Stomach (tissue), 9 donors: ENCODE data around the gene GPT2. TPM values are rescaled to one million over a fixed set of nuclear protein-coding genes. Genes with fewer than 3 reads are reported as not detected.
A peak's percentile ranks its signal among the peaks of the same experiment; 100 is the strongest.

Source experiments
- DNase-seq, 2 donors: peaks; one replicate each; pipeline versions ENCODE4 v3.0.0 to v3.0.0-alpha.2; 2013 to 2019
- H3K27ac ChIP-seq, 5 donors: fragments of 200-600 bp in 4 of 5; sonication (generic) in 4 of 5; one replicate each; pipeline ENCODE4 v1.5.1; 2013 to 2019; ENCODE audit warnings: mild to moderate bottlenecking in 1 of 5, moderate library complexity in 1 of 5
- H3K27me3 ChIP-seq, 3 donors: fragments of 200-600 bp; sonication (generic); one replicate each; pipeline ENCODE4 v1.5.1; 2017 to 2019; ENCODE audit warnings: mixed run types in 1 of 3
- H3K36me3 ChIP-seq, 4 donors: fragments of 200-600 bp; sonication (generic); 1 replicate in 3 of 4; 2 replicates in 1 of 4; pipeline ENCODE4 v1.5.1; 2016 to 2019
- H3K4me1 ChIP-seq, 4 donors: fragments of 200-600 bp; sonication (generic); one replicate each; pipeline ENCODE4 v1.5.1; 2016 to 2019
- H3K4me3 ChIP-seq, 4 donors: fragments of 200-600 bp; sonication (generic) in 3 of 4; one replicate each; pipeline ENCODE4 v1.5.1; 2016 to 2019; ENCODE audit warnings: mild to moderate bottlenecking in 1 of 4
- H3K9me3 ChIP-seq, 4 donors: fragments of 200-600 bp; sonication (generic); one replicate each; pipeline ENCODE4 v1.5.1; 2016 to 2019
- CTCF ChIP-seq, 7 experiments: fragments of 450-650 bp in 4 of 7; fragments of 200-600 bp in 3 of 7; sonication (generic) in 3 of 7; IDR thresholded peaks; one replicate each; pipeline ENCODE4 v1.5.1; 2016 to 2019; ENCODE audit warnings: antibody characterized with exemption in 7 of 7, control low read depth in 2 of 7, mild to moderate bottlenecking in 1 of 7
- EP300 ChIP-seq: sonication (generic); formaldehyde crosslinking; IDR thresholded peaks from one replicate; pipeline ENCODE4 v1.6.1; 2017; ENCODE audit warnings: antibody characterized with exemption
- POLR2A ChIP-seq, 4 donors: fragments of 450-650 bp; IDR thresholded peaks; one replicate each; pipeline ENCODE4 v1.6.1; 2016; ENCODE audit warnings: antibody characterized with exemption in 4 of 4, control low read depth in 2 of 4, mild to moderate bottlenecking in 1 of 4, moderate library complexity in 1 of 4
- POLR2AphosphoS5 ChIP-seq, 3 donors: sonication (generic); formaldehyde crosslinking; IDR thresholded peaks; one replicate each; pipeline ENCODE4 v1.6.1; 2016; ENCODE audit warnings: antibody characterized with exemption in 3 of 3
- WGBS, 5 donors: extraction: QIAGEN DNeasy Blood & Tissue Kit in 3 of 5; methylation state at CpG; one replicate each; pipeline versions ENCODE4 v1.1.5 to v1.1.7; 2013 to 2018; 5-methylcytosine and 5-hydroxymethylcytosine counted together
- intact Hi-C: fragments of 100-400 bp; cut with DNase I; formaldehyde crosslinking; loops from one replicate; pipeline ENCODE4 v1.15.1; 2023; ENCODE audit warnings: low total_unique reads
- polyA plus RNA-seq, 3 donors: library from polyadenylated mRNA; stranded (reverse); fragments of 200-250 nt; gene quantifications; one replicate each; pipeline ENCODE4 v1.2.3, GENCODE V29; 2013
- total RNA-seq, 5 donors: library from RNA; depleted of rRNA; stranded (reverse); fragments of >200 nt; gene quantifications; one replicate each; pipeline versions ENCODE4 v1.1.0 to v1.2.3, GENCODE V29; 2014 to 2016
- donor health status: healthy with polysubstance abuse.
- donor health status: Bipolar disorder and iron deficiency.
- donor health status: healthy.

The GPT2 gene
- total and polyA plus RNA-seq, 8 donors = 29.2 to 167 (median 60.9) TPM

GRCh38 chr16:46848768-46849764, 35.1 kb upstream of the GPT2 start:
- no peaks in the 10 kb centered on the region for H3K36me3 ChIP-seq
- peaks cover 0 to 15% (median 8%) of the 10 kb centered on the region in 4 donors for H3K4me1 ChIP-seq
- no peak overlapping the region for H3K27ac ChIP-seq
- WGBS, 5 donors = 80 to 88% (median 82%) methylated on average over 5 of the region's 5 CpGs
- no peak for TF ChIP-seq POLR2AphosphoS5 (IDR thresholded peaks at IDR 0.05)
- no peak for TF ChIP-seq CTCF (IDR thresholded peaks at IDR 0.05)
- TF ChIP-seq EP300 = no peak
- no peak for TF ChIP-seq POLR2A (IDR thresholded peaks at IDR 0.05)
- H3K9me3 ChIP-seq = no peaks in the 10 kb centered on the region
- intact Hi-C loops = no loop called here
- no peak for DNase-seq
- H3K4me3 ChIP-seq = no peak overlapping the region
- peaks cover 0 to 14% (median 2%) of the 10 kb centered on the region in 3 donors for H3K27me3 ChIP-seq

GRCh38 chr16:46850619-46851555, 33.3 kb upstream of the GPT2 start:
- DNase-seq = no peak
- H3K9me3 ChIP-seq = no peaks in the 10 kb centered on the region
- H3K4me1 ChIP-seq = peaks cover 5 to 21% (median 14%) of the 10 kb centered on the region in 4 donors
- intact Hi-C loops = loop anchor here (5.0 kb wide), 1 partner anchor 56 kb away; no protein-coding TSS in a partner anchor
- no peak overlapping the region for H3K27ac ChIP-seq
- TF ChIP-seq POLR2AphosphoS5 (IDR thresholded peaks at IDR 0.05) (peak in 2 of 3 donors; percentile 16 to 33), EP300 (no peak)
- H3K36me3 ChIP-seq = no peaks in the 10 kb centered on the region
- no peaks in the 10 kb centered on the region for H3K27me3 ChIP-seq
- no peak overlapping the region for H3K4me3 ChIP-seq
- 67 to 78% (median 73%) methylated on average over 5 of the region's 5 CpGs for WGBS, 5 donors

- intact Hi-C loops = loop anchor here (5.0 kb wide), 1 partner anchor 55 kb away; no protein-coding TSS in a partner anchor
- no peaks in the 10 kb centered on the region for H3K9me3 ChIP-seq
- peaks cover 5 to 30% (median 18%) of the 10 kb centered on the region in 4 donors for H3K4me1 ChIP-seq
- no peak for DNase-seq
- H3K27me3 ChIP-seq = no peaks in the 10 kb centered on the region
- no peak overlapping the region for H3K27ac ChIP-seq
- no peak for TF ChIP-seq CTCF (IDR thresholded peaks at IDR 0.05)
- no peak for TF ChIP-seq POLR2AphosphoS5 (IDR thresholded peaks at IDR 0.05)
- no peak for TF ChIP-seq POLR2A (IDR thresholded peaks at IDR 0.05)
- TF ChIP-seq EP300 = no peak
- no peak overlapping the region for H3K4me3 ChIP-seq
- no peaks in the 10 kb centered on the region for H3K36me3 ChIP-seq
- WGBS, 5 donors = 57 to 69% (median 61%) methylated on average over 3 of the region's 3 CpGs
Observed at GRCh38 chr16:46852130-46852529, 32.0 kb upstream of the GPT2 start.

GRCh38 chr16:46853713-46854443, 30.3 kb upstream of the GPT2 start:
- H3K27me3 ChIP-seq = no peaks in the 10 kb centered on the region
- 20 to 29% (median 24%) methylated on average over 5 of the region's 5 CpGs for WGBS, 5 donors
- DNase-seq = peak; percentile 87 to 93
- H3K27ac ChIP-seq = peak overlapping the region in 4 of 5 donors; percentile 9 to 58 (median 46)
- intact Hi-C loops = loop anchor here (5.0 kb wide), 1 partner anchor 53 kb away; no protein-coding TSS in a partner anchor
- H3K4me3 ChIP-seq = no peak overlapping the region
- H3K4me1 ChIP-seq = peaks cover 5 to 37% (median 22%) of the 10 kb centered on the region in 4 donors
- no peaks in the 10 kb centered on the region for H3K9me3 ChIP-seq
- H3K36me3 ChIP-seq = no peaks in the 10 kb centered on the region
- no peak for TF ChIP-seq POLR2A (IDR thresholded peaks at IDR 0.05)
- no peak for TF ChIP-seq EP300
- peak in 5 of 7 experiments; percentile 63 to 87 (median 67) for TF ChIP-seq CTCF (IDR thresholded peaks at IDR 0.05)
- TF ChIP-seq POLR2AphosphoS5 (IDR thresholded peaks at IDR 0.05) = peak in 1 of 3 donors; percentile 47
